NB4 (cell line): ENCODE measurements around the gene VAV2.

ENCODE experiments used
- DNase-seq: peaks from one replicate; pipeline ENCODE4 v3.0.0; 2010; ENCODE audit warnings: low read depth
- H3K4me3 ChIP-seq: one replicate; pipeline ENCODE4 v1.5.1; 2011; ENCODE audit warnings: mild to moderate bottlenecking, low read depth, low read length, moderate library complexity
- MYC ChIP-seq: IDR thresholded peaks from 2 replicates; pipeline ENCODE4 v1.6.1; 2011; ENCODE audit warnings: low read depth, low read length
- POLR2A ChIP-seq: IDR thresholded peaks from 2 replicates; pipeline ENCODE4 v1.6.1; 2011; ENCODE audit warnings: mild to moderate bottlenecking; ENCODE audit not compliant: insufficient read length; ENCODE audit errors: extremely low read depth
- TF ChIP-seq, protein P1 (sequence below): IDR thresholded peaks from 2 replicates; pipeline ENCODE4 v1.6.1; 2011; ENCODE audit warnings: low read depth, low read length
- TF ChIP-seq, protein P2 (sequence below): IDR thresholded peaks from one replicate; pipeline ENCODE4 v1.5.1; 2012; ENCODE audit warnings: low read depth, low read length

Gene VAV2

DNA sequence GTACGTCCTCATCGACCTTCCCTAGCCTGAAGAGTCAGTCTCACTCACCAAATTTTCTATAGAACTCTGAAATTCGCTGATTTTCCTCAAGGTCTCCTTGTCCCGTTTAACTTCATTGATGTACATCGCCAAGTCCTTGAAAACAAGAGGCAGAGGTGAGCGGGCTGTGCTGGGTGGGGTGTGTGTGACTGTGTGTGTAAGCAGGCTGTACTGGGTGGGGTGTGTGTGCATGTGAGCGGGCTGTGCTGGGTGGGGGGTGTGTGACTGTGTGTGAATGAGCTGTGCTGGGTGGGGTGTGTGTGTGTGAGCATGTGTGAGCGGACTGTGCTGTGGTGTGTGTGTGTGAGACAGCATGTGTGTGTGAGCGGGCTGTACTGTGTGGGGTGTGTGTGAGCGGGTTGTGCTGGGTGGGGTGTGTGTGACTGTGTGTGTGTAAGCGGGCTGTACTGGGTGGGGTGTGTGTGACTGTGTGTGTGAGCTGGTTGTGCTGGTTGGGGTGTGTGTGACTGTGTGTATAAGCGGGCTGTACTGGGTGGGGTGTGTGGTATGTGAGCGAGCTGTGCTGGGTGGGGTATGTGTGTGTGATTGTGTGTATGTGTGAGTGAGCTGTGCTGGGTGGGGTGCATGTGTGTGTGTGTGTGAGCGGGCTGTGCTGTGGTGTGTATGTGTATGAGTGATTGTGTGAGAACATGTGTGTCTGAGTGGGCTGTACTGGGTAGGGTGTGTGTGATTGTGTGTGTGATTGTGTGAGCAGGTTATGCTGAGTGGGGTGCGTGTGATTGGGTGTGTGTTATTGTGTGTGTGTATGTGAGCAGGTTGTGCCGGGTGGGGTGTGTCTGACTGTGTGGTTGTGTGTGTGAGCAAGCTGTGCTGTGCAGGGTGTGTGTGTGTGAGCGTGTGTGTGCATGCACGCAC lies 200.1 kb downstream of the VAV2 start:
- TF ChIP-seq, protein P1, sequence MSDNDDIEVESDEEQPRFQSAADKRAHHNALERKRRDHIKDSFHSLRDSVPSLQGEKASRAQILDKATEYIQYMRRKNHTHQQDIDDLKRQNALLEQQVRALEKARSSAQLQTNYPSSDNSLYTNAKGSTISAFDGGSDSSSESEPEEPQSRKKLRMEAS = no peak
- TF ChIP-seq, protein P2, sequence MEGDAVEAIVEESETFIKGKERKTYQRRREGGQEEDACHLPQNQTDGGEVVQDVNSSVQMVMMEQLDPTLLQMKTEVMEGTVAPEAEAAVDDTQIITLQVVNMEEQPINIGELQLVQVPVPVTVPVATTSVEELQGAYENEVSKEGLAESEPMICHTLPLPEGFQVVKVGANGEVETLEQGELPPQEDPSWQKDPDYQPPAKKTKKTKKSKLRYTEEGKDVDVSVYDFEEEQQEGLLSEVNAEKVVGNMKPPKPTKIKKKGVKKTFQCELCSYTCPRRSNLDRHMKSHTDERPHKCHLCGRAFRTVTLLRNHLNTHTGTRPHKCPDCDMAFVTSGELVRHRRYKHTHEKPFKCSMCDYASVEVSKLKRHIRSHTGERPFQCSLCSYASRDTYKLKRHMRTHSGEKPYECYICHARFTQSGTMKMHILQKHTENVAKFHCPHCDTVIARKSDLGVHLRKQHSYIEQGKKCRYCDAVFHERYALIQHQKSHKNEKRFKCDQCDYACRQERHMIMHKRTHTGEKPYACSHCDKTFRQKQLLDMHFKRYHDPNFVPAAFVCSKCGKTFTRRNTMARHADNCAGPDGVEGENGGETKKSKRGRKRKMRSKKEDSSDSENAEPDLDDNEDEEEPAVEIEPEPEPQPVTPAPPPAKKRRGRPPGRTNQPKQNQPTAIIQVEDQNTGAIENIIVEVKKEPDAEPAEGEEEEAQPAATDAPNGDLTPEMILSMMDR = no peak
- no peak for TF ChIP-seq MYC
- DNase-seq = no peak
- H3K4me3 ChIP-seq = no peak overlapping the region

DNA sequence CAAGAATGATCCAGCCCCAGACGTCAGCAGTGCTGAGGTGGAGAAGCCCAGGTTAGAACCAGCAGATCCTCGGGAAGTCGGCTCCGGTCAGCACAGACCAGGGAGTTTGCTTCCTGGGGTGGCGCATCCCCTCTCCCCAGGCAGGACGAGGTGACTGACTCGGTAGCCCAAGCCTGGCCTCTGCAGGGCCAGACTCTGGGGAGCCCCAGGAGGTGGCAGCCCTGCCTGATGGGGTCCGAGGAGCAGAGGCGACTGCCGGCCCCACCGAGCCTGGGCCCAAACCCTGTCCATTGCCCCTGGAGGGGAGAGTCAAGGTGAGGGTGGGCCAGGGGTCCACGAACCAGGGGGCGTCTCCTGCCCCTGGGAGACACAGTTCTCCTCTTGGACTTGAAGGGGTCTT lies 201.1 kb downstream of the VAV2 start:
- H3K4me3 ChIP-seq = no peak overlapping the region
- no peak for DNase-seq
- no peak for TF ChIP-seq MYC
- TF ChIP-seq POLR2A = no peak
- TF ChIP-seq, protein P2 = no peak
- TF ChIP-seq, protein P1 = no peak

DNA sequence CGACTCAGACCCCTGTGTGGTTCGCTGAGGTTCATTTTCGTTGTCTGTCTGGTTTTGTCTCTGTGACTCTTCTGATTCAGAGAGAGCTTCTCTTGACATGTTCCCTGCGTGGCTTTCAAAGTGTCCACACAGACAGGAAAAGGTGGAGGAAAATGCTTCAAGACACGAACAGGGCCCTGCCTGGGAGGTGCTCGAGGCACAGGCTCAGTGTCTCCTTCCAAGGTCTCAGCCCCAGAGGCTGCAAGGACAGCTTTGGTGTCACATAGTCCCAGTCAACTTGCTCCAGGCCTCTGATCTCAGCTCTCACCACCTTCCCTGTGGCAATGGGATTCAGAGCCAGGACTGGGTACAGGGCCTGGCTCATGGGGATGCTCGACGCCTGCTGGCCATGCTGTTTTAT lies 202.3 kb downstream of the VAV2 start:
- no peak for TF ChIP-seq MYC
- TF ChIP-seq, protein P2 = no peak
- no peak for TF ChIP-seq POLR2A
- TF ChIP-seq, protein P1 = no peak
- H3K4me3 ChIP-seq = no peak overlapping the region
- DNase-seq = no peak

DNA sequence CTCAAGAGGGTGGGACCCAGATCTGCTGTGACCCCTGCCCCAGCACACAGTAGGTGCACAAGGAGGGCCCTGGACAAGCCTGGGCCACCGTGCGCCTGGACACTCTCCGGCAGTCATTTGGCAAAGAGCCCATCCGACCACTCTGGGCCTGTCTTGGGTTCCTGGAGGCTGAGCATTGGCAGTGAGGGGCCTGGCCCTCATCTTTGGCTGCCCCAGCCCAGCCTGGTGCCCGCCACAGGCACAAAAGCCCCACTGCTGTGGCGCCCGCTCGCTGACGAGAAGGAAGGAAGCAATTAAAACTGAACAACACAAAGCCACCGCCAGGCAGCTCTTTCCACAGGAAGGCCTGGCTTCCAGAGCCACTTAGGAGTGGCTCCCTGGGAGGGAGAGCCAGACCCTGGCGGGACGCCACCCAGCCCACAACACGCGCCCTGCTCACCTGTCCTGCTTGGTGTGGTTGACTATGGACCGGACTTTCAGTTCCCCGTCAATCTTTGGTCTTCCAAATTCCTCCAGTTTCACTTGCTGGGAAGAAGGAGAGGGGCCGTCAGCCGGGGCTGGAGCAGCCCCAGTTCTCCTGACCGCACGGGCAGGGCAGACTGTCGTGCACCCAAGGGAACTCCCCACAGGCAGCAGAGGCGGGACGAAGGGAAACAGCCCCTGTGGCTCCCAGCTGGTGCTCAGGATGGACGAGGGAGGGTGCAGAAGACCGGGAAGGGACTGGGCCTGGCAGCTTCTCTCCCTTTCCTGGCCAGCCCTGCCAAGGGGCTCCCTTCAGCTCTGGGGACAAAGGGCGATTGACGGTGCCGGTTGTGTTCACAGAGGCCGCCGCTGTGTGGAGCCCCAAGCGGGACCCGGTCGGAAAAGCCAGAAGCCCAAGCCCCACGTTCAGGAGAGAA lies 203.1 kb downstream of the VAV2 start:
- H3K4me3 ChIP-seq = no peak overlapping the region
- DNase-seq = no peak
- TF ChIP-seq POLR2A = no peak
- TF ChIP-seq, protein P1 = no peak
- no peak for TF ChIP-seq MYC
- TF ChIP-seq, protein P2 = no peak

DNA sequence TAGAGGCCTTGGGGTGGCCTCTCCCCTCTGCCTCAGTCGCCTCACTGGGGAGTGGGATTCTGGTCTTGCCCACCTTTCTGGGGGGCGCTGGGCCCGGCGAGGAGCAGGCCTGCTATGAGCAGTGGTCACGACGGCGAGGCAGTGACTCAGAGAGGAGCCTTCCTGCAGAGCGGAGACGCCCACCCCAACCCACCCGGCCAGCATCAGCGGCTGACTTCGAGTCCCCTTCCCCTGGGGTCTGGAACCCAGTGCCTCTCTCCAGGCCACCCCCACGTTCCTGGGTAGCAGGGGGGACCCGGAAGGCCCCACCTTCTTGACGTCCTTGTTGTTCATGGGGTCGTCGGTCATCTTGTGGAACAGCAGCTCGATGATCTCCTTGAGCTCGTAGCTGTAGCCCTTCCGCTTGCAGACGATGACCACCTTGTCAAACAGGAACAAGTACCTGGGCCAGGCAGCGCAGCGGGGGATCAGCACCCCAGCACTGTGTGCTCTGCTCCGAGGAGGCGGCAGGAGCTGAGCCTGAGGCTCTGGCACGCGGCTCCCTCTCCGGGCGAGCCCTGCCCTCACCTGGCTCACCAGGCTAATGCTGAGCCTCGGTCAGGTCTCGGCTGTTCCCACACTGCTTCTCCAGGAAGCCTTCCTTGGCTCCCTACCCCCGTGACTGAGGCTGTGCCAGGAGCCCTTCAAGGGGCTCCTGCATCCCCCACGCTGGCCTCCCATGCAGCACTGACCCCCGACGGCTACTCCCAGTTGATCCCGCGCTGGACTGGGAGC lies 203.9 kb downstream of the VAV2 start:
- no peak overlapping the region for H3K4me3 ChIP-seq
- no peak for DNase-seq
- no peak for TF ChIP-seq MYC
- TF ChIP-seq, protein P1 = no peak
- no peak for TF ChIP-seq POLR2A
- TF ChIP-seq, protein P2 = no peak
